Measurements from ENCODE around the gene KCND2.

DNA sequence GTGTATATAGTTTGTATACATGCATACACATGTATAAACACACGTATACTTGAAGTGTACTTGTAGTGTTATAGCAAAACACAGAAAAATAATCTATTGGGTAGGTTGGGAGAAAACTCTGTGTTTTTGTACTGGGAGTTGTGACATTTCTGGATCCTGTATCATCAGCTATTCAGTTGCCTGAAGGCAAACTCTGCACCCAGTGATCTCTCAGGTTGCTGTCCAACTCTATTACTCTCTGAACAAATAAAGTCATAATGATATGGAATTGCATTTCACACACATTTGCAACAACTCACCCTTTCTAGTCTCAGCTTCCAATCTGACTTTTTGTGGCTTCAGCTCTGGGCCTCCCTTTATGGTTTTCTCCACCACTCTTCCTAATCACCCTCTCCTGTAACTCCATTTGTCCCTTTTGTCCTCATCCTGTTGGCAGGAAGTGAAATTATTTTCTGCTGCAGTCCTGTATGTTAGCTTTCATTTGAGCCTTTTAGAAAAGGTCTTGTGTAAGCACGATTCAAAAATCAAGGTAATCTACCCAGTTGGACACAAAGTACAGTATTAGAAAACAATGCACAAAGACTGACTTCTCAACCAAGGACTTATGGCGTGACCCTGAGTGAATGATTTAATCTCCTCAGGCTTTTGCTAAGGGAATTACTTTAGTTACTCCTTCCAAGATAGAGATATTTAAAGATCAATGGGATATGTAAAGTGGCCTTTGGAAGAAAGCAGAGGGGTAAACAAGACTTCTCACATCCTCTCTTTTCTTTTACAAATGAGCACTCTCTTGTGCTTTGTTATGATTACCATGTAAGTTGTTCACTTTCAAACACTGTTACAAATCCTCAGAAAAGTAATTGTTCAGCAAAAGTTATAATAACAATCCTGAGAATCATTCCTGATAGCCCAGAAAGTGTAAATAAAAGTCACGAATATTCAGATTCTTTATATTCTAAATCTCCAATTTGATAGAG, 249.1 kb downstream of the KCND2 start:
- no peak for TF ChIP-seq POLR2A (IDR thresholded peaks at IDR 0.05; ENCODE audit: low read depth, low read length)
- TF ChIP-seq POLR2AphosphoS5 (IDR thresholded peaks at IDR 0.05; ENCODE audit: low read depth, low read length), result no peak
